KMS-11 (cell line): Measurements from ENCODE around the gene MCCC1.

Experiments used
- H2AFZ ChIP-seq: fragments of 200-600 bp; sonication (generic); 2 replicates; pipeline ENCODE4 v1.6.1; 2016; ENCODE audit warnings: antibody characterized with exemption, mixed run types, low read depth
- H3K27ac ChIP-seq: fragments of 200-600 bp; sonication (generic); 2 replicates; pipeline ENCODE4 v1.6.1; 2016; ENCODE audit warnings: mild to moderate bottlenecking, mixed run types
- H3K27me3 ChIP-seq: fragments of 200-600 bp; sonication (generic); 2 replicates; pipeline ENCODE4 v1.6.1; 2017; ENCODE audit warnings: mild to moderate bottlenecking, low read depth, mixed run types, moderate library complexity; ENCODE audit not compliant: insufficient read depth
- H3K36me3 ChIP-seq: fragments of 200-600 bp; sonication (generic); 2 replicates; pipeline ENCODE4 v1.6.1; 2017; ENCODE audit warnings: mild to moderate bottlenecking, mixed run types; ENCODE audit not compliant: insufficient read depth
- H3K4me1 ChIP-seq: fragments of 200-600 bp; sonication (generic); 2 replicates; pipeline ENCODE4 v1.6.1; 2016; ENCODE audit warnings: mild to moderate bottlenecking, low read depth, mixed run types; ENCODE audit not compliant: poor library complexity, severe bottlenecking
- H3K4me2 ChIP-seq: fragments of 200-600 bp; sonication (generic); 2 replicates; pipeline ENCODE4 v1.7.0; 2016; ENCODE audit warnings: mild to moderate bottlenecking, mixed run types
- H3K4me3 ChIP-seq: fragments of 200-600 bp; sonication (generic); IDR thresholded peaks from 2 replicates; pipeline ENCODE4 v1.6.1; 2017; ENCODE audit warnings: low read depth, low read length, mixed read lengths; ENCODE audit not compliant: insufficient read depth
- H3K79me2 ChIP-seq: fragments of 200-600 bp; sonication (generic); 2 replicates; pipeline ENCODE4 v1.6.1; 2016; ENCODE audit warnings: low read depth, mixed run types; ENCODE audit not compliant: insufficient read depth
- H3K9ac ChIP-seq: fragments of 200-600 bp; sonication (generic); 2 replicates; pipeline ENCODE4 v1.6.1; 2016; ENCODE audit warnings: mild to moderate bottlenecking, mixed run types
- H4K20me1 ChIP-seq: fragments of 200-600 bp; sonication (generic); 2 replicates; pipeline ENCODE4 v1.6.1; 2016; ENCODE audit warnings: mild to moderate bottlenecking, mixed run types; ENCODE audit not compliant: insufficient read depth
- CTCF ChIP-seq: fragments of 200-600 bp; sonication (generic); conservative IDR thresholded peaks from 2 replicates; pipeline ENCODE4 v1.6.1; 2017; ENCODE audit warnings: low read depth, mild to moderate bottlenecking, antibody characterized with exemption, low read length, moderate library complexity, mixed read lengths

Gene MCCC1

GRCh38 chr3:182965861-182966366 lies 133.4 kb downstream of the MCCC1 start:
- H3K36me3 ChIP-seq = no peaks in the 10 kb centered on the region
- H2AFZ ChIP-seq = no peak overlapping the region
- H3K27ac ChIP-seq = no peak overlapping the region
- no peaks in the 10 kb centered on the region for H3K27me3 ChIP-seq
- 0 out of 2 replicates have a peak, but pooled peaks cover 5% of the 10 kb centered on the region for H4K20me1 ChIP-seq
- no peak overlapping the region for H3K9ac ChIP-seq
- H3K4me3 ChIP-seq = no peak overlapping the region
- peaks cover 58% of the 10 kb centered on the region for H3K79me2 ChIP-seq
- TF ChIP-seq CTCF = no peak
- H3K4me1 ChIP-seq = peaks cover 29% of the 10 kb centered on the region
- H3K4me2 ChIP-seq = no peak overlapping the region
